ENCODE results near the gene SLC44A2. TPM values are rescaled to one million over a fixed set of nuclear protein-coding genes. Genes with fewer than 3 reads are reported as not detected.

SLC44A2 gene
- total RNA-seq, 1 experiment from 2014 or later: 73.5 TPM

GRCh38 chr19:10691178-10691881 is 66.0 kb downstream of the SLC44A2 start:
- H3K9me3 ChIP-seq (replicated peaks): no peaks in the 10 kb centered on the region
- H3K4me1 ChIP-seq: no peaks in the 10 kb centered on the region
- H3K4me3 ChIP-seq: no peak overlapping the region
- H3K27ac ChIP-seq: no peak overlapping the region
- H3K27me3 ChIP-seq: no peaks in the 10 kb centered on the region
- no peak for DNase-seq
- peaks cover 59% of the 10 kb centered on the region for H3K36me3 ChIP-seq

- no peaks in the 10 kb centered on the region for H3K4me1 ChIP-seq
- no peak overlapping the region for H3K27ac ChIP-seq
- DNase-seq: no peak
- H3K27me3 ChIP-seq: no peaks in the 10 kb centered on the region
- H3K9me3 ChIP-seq (replicated peaks): no peaks in the 10 kb centered on the region
- no peak overlapping the region for H3K4me3 ChIP-seq
- H3K36me3 ChIP-seq: peaks cover 53% of the 10 kb centered on the region
Measured at GRCh38 chr19:10691883-10692282, 66.5 kb downstream of the SLC44A2 start.

GRCh38 chr19:10692673-10693264 is 67.4 kb downstream of the SLC44A2 start:
- Histone ChIP-seq H3K9me3 (replicated peaks) (no peaks in the 10 kb centered on the region), H3K4me3 (no peak overlapping the region), H3K4me1 (no peaks in the 10 kb centered on the region), H3K27ac (no peak overlapping the region), H3K36me3 (peaks cover 46% of the 10 kb centered on the region), H3K27me3 (no peaks in the 10 kb centered on the region)
- no peak for DNase-seq

Other genes with a start within 250 kb of the SLC44A2 start
- 45.8 and 56.1 TPM in 2 replicates for gene TYK2, start 245.0 kb upstream of the SLC44A2 start, total RNA-seq (2014; rRNA removed; shearing (Covaris generic))
- gene CDC37, start 222.0 kb upstream of the SLC44A2 start, total RNA-seq (2014; rRNA removed; shearing (Covaris generic)): 118 and 130 TPM in 2 replicates
- 3.7 and 4.2 TPM in 2 replicates for gene PDE4A, start 205.0 kb upstream of the SLC44A2 start, total RNA-seq (2014; rRNA removed; shearing (Covaris generic))
- 45.3 and 50.5 TPM in 2 replicates for gene KEAP1, start 122.2 kb upstream of the SLC44A2 start, total RNA-seq (2014; rRNA removed; shearing (Covaris generic))
- gene S1PR5, start 108.1 kb upstream of the SLC44A2 start, total RNA-seq (2014; rRNA removed; shearing (Covaris generic)): 2.4 and 2.6 TPM in 2 replicates
- gene ATG4D, start 81.6 kb upstream of the SLC44A2 start, total RNA-seq (2014; rRNA removed; shearing (Covaris generic)): 25.5 and 26.4 TPM in 2 replicates
- 20.0 and 25.5 TPM in 2 replicates for gene KRI1, start 59.5 kb upstream of the SLC44A2 start, total RNA-seq (2014; rRNA removed; shearing (Covaris generic))
- gene CDKN2D, start 56.6 kb upstream of the SLC44A2 start, total RNA-seq (2014; rRNA removed; shearing (Covaris generic)): 7.5 and 7.9 TPM in 2 replicates
- gene AP1M2, start 38.2 kb upstream of the SLC44A2 start, total RNA-seq (2014; rRNA removed; shearing (Covaris generic)): 0.35 and 0.40 TPM in 2 replicates
- 277 and 302 TPM in 2 replicates for gene ILF3, start 28.8 kb downstream of the SLC44A2 start, total RNA-seq (2014; rRNA removed; shearing (Covaris generic))
- 13.2 and 14.6 TPM in 2 replicates for gene QTRT1, start 75.9 kb downstream of the SLC44A2 start, total RNA-seq (2014; rRNA removed; shearing (Covaris generic))
- 56.7 and 59.5 TPM in 2 replicates for gene DNM2, start 92.5 kb downstream of the SLC44A2 start, total RNA-seq (2014; rRNA removed; shearing (Covaris generic))
- 25.2 and 26.0 TPM in 2 replicates for gene TMED1, start 210.7 kb downstream of the SLC44A2 start, total RNA-seq (2014; rRNA removed; shearing (Covaris generic))
- not detected in 2 replicates for gene C19orf38, start 222.9 kb downstream of the SLC44A2 start, total RNA-seq (2014; rRNA removed; shearing (Covaris generic))
- gene CARM1, start 246.0 kb downstream of the SLC44A2 start, total RNA-seq (2014; rRNA removed; shearing (Covaris generic)): 35.7 and 36.2 TPM in 2 replicates